ENCODE data around the gene MOV10L1.

DNA sequence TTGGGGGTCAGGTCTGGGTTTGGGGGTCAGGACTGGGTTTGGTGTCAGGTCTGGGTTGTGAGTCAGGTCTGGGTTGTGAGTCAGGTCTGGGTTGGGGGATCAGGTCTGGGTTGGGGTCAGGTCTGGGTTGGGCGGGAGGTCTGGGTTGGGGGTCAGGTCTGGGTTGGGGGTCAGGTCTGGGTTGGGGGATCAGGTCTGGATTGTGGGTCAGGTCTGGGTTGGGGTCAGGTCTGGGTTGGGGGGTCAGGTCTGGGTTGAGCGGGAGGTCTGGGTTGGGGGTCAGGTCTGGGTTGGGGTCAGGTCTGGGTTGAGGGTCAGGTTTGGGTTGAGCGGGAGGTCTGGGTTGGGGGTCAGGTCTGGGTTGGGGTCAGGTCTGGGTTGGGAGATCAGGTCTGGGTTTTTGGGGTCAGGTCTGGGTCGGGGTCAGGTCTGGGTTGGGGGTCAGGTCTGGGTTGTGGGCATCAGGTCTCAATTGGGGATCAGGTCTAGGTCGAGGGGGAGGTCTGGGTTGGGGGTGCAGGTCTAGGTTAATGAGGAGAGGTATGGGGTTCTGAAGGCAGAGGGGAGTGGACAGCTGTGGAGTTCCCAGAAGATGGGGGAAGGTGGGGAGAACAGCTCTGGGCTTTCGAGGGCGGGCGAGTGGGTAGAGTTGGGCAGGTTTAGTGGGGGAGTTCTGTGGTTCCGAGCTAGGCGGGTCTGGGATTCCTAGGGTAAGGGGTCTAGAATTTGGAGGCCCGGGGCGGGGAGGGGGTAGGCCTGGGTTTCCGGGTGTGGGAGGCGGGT, 32.3 kb upstream of the MOV10L1 start:
- TF ChIP-seq, protein P1, sequence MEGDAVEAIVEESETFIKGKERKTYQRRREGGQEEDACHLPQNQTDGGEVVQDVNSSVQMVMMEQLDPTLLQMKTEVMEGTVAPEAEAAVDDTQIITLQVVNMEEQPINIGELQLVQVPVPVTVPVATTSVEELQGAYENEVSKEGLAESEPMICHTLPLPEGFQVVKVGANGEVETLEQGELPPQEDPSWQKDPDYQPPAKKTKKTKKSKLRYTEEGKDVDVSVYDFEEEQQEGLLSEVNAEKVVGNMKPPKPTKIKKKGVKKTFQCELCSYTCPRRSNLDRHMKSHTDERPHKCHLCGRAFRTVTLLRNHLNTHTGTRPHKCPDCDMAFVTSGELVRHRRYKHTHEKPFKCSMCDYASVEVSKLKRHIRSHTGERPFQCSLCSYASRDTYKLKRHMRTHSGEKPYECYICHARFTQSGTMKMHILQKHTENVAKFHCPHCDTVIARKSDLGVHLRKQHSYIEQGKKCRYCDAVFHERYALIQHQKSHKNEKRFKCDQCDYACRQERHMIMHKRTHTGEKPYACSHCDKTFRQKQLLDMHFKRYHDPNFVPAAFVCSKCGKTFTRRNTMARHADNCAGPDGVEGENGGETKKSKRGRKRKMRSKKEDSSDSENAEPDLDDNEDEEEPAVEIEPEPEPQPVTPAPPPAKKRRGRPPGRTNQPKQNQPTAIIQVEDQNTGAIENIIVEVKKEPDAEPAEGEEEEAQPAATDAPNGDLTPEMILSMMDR (IDR thresholded peaks at IDR 0.05) = no peak
- TF ChIP-seq POLR2A (IDR thresholded peaks at IDR 0.05) = no peak

Measured in heart left ventricle (tissue), 13 donors.